ENCODE measurements around the gene NIBAN1. TPM values are rescaled to one million over a fixed set of nuclear protein-coding genes. Genes with fewer than 3 reads are reported as not detected.

The NIBAN1 gene
- total and polyA plus RNA-seq, 9 of the 15 experiments (the other 6 are each of a cell fraction or from before 2014, with no cell fraction given) = 1.5 to 26.6 (median 16.2) TPM

DNA sequence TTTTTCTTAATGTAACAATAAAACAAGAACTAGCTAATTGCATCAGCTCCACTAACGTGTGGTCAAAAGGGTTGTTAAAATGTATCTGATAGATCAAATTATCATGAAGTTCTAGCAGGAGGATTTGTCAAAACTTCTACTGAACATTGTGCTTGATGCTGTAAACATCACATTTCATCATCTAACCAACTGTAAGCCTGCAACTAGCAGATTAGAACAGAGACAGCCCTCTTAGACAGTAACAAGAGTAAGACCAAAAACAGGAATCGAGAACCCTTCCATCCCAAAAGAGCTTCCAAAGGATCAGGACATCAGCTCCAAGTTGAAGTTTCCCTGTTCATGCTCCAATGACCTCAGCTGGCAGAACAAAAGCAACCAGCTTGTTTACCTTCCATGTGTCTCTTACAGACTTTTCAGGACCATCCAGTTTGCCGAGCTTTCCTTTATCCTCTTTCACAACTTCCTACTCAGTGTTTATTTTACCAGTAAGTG lies 44.6 kb downstream of the NIBAN1 start (continued):
- no peak for TF ChIP-seq ZBTB49 (CRISPR knock-in tag; IDR thresholded peaks at IDR 0.05; ENCODE audit: borderline replicate concordance)
- TF ChIP-seq, protein P1, sequence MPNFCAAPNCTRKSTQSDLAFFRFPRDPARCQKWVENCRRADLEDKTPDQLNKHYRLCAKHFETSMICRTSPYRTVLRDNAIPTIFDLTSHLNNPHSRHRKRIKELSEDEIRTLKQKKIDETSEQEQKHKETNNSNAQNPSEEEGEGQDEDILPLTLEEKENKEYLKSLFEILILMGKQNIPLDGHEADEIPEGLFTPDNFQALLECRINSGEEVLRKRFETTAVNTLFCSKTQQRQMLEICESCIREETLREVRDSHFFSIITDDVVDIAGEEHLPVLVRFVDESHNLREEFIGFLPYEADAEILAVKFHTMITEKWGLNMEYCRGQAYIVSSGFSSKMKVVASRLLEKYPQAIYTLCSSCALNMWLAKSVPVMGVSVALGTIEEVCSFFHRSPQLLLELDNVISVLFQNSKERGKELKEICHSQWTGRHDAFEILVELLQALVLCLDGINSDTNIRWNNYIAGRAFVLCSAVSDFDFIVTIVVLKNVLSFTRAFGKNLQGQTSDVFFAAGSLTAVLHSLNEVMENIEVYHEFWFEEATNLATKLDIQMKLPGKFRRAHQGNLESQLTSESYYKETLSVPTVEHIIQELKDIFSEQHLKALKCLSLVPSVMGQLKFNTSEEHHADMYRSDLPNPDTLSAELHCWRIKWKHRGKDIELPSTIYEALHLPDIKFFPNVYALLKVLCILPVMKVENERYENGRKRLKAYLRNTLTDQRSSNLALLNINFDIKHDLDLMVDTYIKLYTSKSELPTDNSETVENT (CRISPR knock-in tag; IDR thresholded peaks at IDR 0.05) = no peak
- no peak for TF ChIP-seq CBX8 (IDR thresholded peaks at IDR 0.05; ENCODE audit: borderline replicate concordance, extremely low read depth, low read depth, low read length, poor library complexity, severe bottlenecking)
- TF ChIP-seq ELF2 (CRISPR knock-in tag; IDR thresholded peaks at IDR 0.05) = no peak
- no peak for TF ChIP-seq ZC3H8 (IDR thresholded peaks at IDR 0.05)
- TF ChIP-seq E2F6 (IDR thresholded peaks at IDR 0.05; ENCODE audit: borderline replicate concordance in 1 of 2, extremely low read depth in 1 of 2, insufficient read depth in 1 of 2, insufficient read length in 1 of 2, low read depth in 1 of 2, low read length in 1 of 2, poor library complexity in 1 of 2, severe bottlenecking in 1 of 2) = no peak
- no peak for TF ChIP-seq PHF20 (IDR thresholded peaks at IDR 0.05; ENCODE audit: partially characterized antibody)
- TF ChIP-seq ZNF140 (CRISPR knock-in tag; IDR thresholded peaks at IDR 0.05) = no peak
- TF ChIP-seq ARID2 (IDR thresholded peaks at IDR 0.05) = no peak
- TF ChIP-seq ZNF239 (CRISPR knock-in tag; IDR thresholded peaks at IDR 0.05) = no peak
- no peak for TF ChIP-seq HDAC8 (tag; IDR thresholded peaks at IDR 0.05)
- no peak for TF ChIP-seq XRCC4 (IDR thresholded peaks at IDR 0.05; ENCODE audit: extremely low read depth, insufficient read depth, insufficient read length)
- no peak for TF ChIP-seq SAFB (IDR thresholded peaks at IDR 0.05; ENCODE audit: borderline replicate concordance, low read depth, low read length)
- no peak for TF ChIP-seq ZKSCAN8 (CRISPR knock-in tag; IDR thresholded peaks at IDR 0.05)
- TF ChIP-seq ZNF12 (CRISPR knock-in tag; IDR thresholded peaks at IDR 0.05) = no peak
- TF ChIP-seq SMAD4 (CRISPR knock-in tag; conservative IDR thresholded peaks at IDR 0.05) = peak; percentile 37; the same call in 1 of the 2 replicates
- no peak for TF ChIP-seq U2AF1 (optimal IDR thresholded peaks at IDR 0.05; ENCODE audit: low read depth, low read length)
- no peak for TF ChIP-seq COPS2 (conservative IDR thresholded peaks at IDR 0.05)
- peak; percentile 74 for TF ChIP-seq L3MBTL2 (IDR thresholded peaks at IDR 0.05)
- TF ChIP-seq MEIS2 (IDR thresholded peaks at IDR 0.05; ENCODE audit: partially characterized antibody) = no peak
- peak; percentile 84 for TF ChIP-seq TCF3 (CRISPR knock-in tag; IDR thresholded peaks at IDR 0.05)
- TF ChIP-seq, protein P2, sequence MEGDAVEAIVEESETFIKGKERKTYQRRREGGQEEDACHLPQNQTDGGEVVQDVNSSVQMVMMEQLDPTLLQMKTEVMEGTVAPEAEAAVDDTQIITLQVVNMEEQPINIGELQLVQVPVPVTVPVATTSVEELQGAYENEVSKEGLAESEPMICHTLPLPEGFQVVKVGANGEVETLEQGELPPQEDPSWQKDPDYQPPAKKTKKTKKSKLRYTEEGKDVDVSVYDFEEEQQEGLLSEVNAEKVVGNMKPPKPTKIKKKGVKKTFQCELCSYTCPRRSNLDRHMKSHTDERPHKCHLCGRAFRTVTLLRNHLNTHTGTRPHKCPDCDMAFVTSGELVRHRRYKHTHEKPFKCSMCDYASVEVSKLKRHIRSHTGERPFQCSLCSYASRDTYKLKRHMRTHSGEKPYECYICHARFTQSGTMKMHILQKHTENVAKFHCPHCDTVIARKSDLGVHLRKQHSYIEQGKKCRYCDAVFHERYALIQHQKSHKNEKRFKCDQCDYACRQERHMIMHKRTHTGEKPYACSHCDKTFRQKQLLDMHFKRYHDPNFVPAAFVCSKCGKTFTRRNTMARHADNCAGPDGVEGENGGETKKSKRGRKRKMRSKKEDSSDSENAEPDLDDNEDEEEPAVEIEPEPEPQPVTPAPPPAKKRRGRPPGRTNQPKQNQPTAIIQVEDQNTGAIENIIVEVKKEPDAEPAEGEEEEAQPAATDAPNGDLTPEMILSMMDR (IDR thresholded peaks at IDR 0.05 in 2 of 3, conservative IDR thresholded peaks at IDR 0.05 in 1 of 3; ENCODE audit: insufficient read depth in 2 of 3, low read depth in 1 of 3, low read length in 3 of 3) = no peak

All from K562 (cell line).